Measurements from ENCODE around the gene NAT14.

DNA sequence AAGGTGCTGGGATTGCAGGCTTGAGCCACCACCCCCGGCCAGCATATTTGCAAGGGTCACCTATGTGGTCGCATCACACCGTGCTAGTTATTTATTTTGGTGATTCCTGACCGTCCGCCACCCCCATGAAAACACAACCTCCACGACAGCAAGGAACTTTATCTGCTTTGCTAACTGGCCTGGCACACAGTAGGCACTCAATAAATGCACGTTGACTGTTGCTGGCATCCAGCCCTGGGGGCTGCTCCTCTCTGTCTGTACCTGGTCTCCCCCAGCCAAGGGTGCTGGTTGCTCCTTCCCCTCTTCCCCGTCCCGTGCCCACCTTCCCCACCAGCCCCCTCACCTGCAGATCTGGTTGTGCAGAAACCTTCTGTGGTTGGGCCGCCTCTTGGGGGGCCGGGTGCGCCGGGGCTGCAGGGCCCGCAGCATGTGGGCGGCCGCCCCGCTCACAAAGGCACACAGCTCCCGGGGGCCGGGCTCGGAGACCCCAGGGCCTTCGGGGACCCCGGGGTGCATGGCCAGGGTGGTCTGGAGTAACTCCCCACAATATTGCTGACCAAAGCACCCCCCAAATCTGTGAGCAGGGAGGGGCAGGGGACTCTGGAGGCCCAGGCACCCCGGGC, 20.8 kb upstream of the NAT14 start:
- TF ChIP-seq POLR2A (IDR thresholded peaks at IDR 0.05; ENCODE audit: low read length) (no peak), GATA1 (IDR thresholded peaks at IDR 0.05; ENCODE audit: low read depth, low read length) (no peak)
